Testis (tissue), 3 donors: ENCODE measurements around the gene PXK. TPM values are rescaled to one million over a fixed set of nuclear protein-coding genes. Genes with fewer than 3 reads are reported as not detected.

ENCODE experiments used
- DNase-seq: peaks from one replicate; pipeline ENCODE4 v3.0.0-alpha.2; 2019
- H3K27ac ChIP-seq, 2 donors: fragments of 200-600 bp; sonication (generic); one replicate each; pipeline ENCODE4 v1.5.1; 2019
- H3K27me3 ChIP-seq: fragments of 200-600 bp; sonication (generic); one replicate; pipeline ENCODE4 v1.5.1; 2019
- H3K36me3 ChIP-seq: fragments of 200-600 bp; sonication (generic); one replicate; pipeline ENCODE4 v1.5.1; 2017; ENCODE audit warnings: low read depth; ENCODE audit errors: missing control alignments
- H3K4me1 ChIP-seq: fragments of 200-600 bp; sonication (generic); one replicate; pipeline ENCODE4 v1.5.1; 2019
- H3K4me3 ChIP-seq, 2 donors: fragments of 200-600 bp; sonication (generic); one replicate each; pipeline ENCODE4 v1.5.1; 2017 to 2019
- H3K9me3 ChIP-seq: fragments of 200-600 bp; sonication (generic); one replicate; pipeline ENCODE4 v1.5.1; 2017
- POLR2A ChIP-seq: fragments of 450-650 bp; IDR thresholded peaks from one replicate; pipeline ENCODE4 v1.6.1; 2017; ENCODE audit warnings: antibody characterized with exemption, mild to moderate bottlenecking, moderate library complexity
- WGBS, 2 donors: methylation state at CpG; one replicate each; pipeline ENCODE4 v1.1.5; 2018; 5-methylcytosine and 5-hydroxymethylcytosine counted together
- intact Hi-C: fragments of 100-400 bp; cut with DNase I; formaldehyde crosslinking; loops from one replicate; pipeline ENCODE4 v1.15.1; 2023; ENCODE audit warnings: low total_unique reads
- polyA plus RNA-seq: library from polyadenylated mRNA; stranded (reverse); fragments of 350-450 nt; fragmentation: Illumina TruSeq; extraction: RNeasy Lipid Tissue Mini Kit (QIAGEN cat#74804); gene quantifications from one replicate; pipeline ENCODE4 v1.2.3, GENCODE V29; 2014; ENCODE audit warnings: low read depth, low replicate concordance; ENCODE audit not compliant: insufficient read depth
- total RNA-seq, 2 donors: library from RNA; depleted of rRNA; stranded (reverse); fragments of >200 nt; gene quantifications; one replicate each; pipeline ENCODE4 v1.2.3, GENCODE V29; 2016
- TF ChIP-seq, protein P1 (sequence below), 3 experiments: fragments of 450-650 bp in 2 of 3; fragments of 200-600 bp in 1 of 3; sonication (generic) in 1 of 3; IDR thresholded peaks; one replicate each; pipeline ENCODE4 v1.5.1; 2016 to 2019; ENCODE audit warnings: antibody characterized with exemption in 3 of 3, mild to moderate bottlenecking in 2 of 3, moderate library complexity in 1 of 3

Gene PXK
- total and polyA plus RNA-seq, 3 donors from 2014 or later, result 28.8 to 31.3 (median 29.3) TPM

DNA sequence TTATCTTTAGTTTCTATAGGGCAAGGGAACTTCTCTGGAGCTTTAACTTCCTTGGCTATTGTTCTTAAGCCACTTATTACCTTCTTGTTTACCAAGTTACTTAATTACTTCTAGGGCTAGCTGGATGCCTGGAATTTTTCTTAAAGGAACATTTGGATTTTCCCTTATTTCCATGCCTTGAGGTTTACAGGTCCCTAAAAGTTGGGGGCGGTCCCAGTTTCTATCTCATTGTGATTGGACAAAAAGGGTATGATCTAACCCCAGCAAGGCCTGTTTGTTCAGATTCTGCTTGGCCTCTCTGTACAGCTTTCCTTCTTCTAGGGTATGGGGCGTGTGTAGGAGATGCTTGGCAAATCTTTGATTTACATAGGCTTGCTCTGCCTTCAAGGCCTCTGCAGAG is 83.5 kb downstream of the PXK start:
- Histone ChIP-seq H3K27ac (no peak overlapping the region), H3K9me3 (no peaks in the 10 kb centered on the region), H3K4me3 (no peak overlapping the region), H3K27me3 (no peaks in the 10 kb centered on the region), H3K4me1 (peaks cover 9% of the 10 kb centered on the region), H3K36me3 (no peaks in the 10 kb centered on the region)
- DNase-seq, result no peak
- no peak for TF ChIP-seq POLR2A
- TF ChIP-seq, protein P1, sequence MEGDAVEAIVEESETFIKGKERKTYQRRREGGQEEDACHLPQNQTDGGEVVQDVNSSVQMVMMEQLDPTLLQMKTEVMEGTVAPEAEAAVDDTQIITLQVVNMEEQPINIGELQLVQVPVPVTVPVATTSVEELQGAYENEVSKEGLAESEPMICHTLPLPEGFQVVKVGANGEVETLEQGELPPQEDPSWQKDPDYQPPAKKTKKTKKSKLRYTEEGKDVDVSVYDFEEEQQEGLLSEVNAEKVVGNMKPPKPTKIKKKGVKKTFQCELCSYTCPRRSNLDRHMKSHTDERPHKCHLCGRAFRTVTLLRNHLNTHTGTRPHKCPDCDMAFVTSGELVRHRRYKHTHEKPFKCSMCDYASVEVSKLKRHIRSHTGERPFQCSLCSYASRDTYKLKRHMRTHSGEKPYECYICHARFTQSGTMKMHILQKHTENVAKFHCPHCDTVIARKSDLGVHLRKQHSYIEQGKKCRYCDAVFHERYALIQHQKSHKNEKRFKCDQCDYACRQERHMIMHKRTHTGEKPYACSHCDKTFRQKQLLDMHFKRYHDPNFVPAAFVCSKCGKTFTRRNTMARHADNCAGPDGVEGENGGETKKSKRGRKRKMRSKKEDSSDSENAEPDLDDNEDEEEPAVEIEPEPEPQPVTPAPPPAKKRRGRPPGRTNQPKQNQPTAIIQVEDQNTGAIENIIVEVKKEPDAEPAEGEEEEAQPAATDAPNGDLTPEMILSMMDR (IDR thresholded peaks at IDR 0.05), result no peak
- WGBS, 2 donors, result 93 to 100% methylated on average over 2 of the region's 2 CpGs
- intact Hi-C loops, result loop anchor here (10.0 kb wide), 1 partner anchor 91 kb away; no protein-coding TSS in a partner anchor

DNA sequence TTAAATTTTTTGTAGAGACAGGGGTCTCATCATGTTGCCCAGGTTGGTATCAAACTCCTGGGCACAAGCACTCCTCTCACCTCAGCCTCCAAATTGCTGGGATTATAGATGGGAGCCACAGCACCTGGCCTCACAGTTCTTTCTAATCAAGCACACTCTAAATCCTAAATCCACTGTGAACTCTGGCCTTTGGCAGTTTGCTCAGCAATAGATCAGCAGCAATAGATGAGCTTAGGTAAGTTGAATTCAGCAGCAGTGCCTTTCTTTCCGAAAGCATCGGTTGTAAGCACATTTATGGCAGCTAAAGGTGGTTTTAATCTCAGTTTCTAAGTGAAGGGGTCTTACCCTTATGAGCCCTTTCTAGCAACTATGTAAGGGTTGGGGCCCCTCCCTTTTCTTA is 84.4 kb downstream of the PXK start:
- intact Hi-C loops, result loop anchor here (10.0 kb wide), 1 partner anchor 92 kb away; no protein-coding TSS in a partner anchor
- no peak overlapping the region for H3K27ac ChIP-seq
- DNase-seq, result no peak
- no peaks in the 10 kb centered on the region for H3K27me3 ChIP-seq
- 82 to 96% methylated on average over 2 of the region's 2 CpGs for WGBS, 2 donors
- no peak overlapping the region for H3K4me3 ChIP-seq
- no peaks in the 10 kb centered on the region for H3K36me3 ChIP-seq
- H3K4me1 ChIP-seq, result peaks cover 9% of the 10 kb centered on the region
- TF ChIP-seq, protein P1 (IDR thresholded peaks at IDR 0.05), result no peak
- TF ChIP-seq POLR2A, result no peak
- H3K9me3 ChIP-seq, result no peaks in the 10 kb centered on the region

DNA sequence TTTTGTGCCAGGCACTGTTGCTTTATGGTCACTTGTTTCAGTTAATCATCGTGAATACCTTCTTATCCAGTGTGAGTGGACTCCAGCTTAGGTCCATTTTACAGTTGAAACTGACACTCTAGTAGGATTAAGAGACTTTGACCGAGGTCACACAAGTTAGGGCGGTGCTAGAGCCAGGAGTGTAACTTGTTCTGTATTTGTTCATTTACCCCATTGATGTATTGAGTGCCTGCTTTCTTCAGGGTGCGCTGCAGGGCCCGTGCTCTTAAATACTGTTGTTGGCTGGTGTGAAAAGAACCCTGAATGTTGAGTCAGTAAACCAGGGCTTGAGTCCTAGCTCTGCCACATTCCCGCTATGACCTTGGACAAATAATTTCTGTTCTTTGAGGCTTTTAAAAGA is 85.5 kb downstream of the PXK start:
- Histone ChIP-seq H3K27ac (no peak overlapping the region), H3K36me3 (no peaks in the 10 kb centered on the region), H3K4me3 (no peak overlapping the region), H3K4me1 (peaks cover 9% of the 10 kb centered on the region), H3K27me3 (no peaks in the 10 kb centered on the region), H3K9me3 (no peaks in the 10 kb centered on the region)
- intact Hi-C loops, result loop anchor here (10.0 kb wide), 1 partner anchor 93 kb away; no protein-coding TSS in a partner anchor
- TF ChIP-seq POLR2A, result no peak
- TF ChIP-seq, protein P1 (IDR thresholded peaks at IDR 0.05), result no peak
- 79 to 86% methylated on average over 6 of the region's 6 CpGs for WGBS, 2 donors
- no peak for DNase-seq

DNA sequence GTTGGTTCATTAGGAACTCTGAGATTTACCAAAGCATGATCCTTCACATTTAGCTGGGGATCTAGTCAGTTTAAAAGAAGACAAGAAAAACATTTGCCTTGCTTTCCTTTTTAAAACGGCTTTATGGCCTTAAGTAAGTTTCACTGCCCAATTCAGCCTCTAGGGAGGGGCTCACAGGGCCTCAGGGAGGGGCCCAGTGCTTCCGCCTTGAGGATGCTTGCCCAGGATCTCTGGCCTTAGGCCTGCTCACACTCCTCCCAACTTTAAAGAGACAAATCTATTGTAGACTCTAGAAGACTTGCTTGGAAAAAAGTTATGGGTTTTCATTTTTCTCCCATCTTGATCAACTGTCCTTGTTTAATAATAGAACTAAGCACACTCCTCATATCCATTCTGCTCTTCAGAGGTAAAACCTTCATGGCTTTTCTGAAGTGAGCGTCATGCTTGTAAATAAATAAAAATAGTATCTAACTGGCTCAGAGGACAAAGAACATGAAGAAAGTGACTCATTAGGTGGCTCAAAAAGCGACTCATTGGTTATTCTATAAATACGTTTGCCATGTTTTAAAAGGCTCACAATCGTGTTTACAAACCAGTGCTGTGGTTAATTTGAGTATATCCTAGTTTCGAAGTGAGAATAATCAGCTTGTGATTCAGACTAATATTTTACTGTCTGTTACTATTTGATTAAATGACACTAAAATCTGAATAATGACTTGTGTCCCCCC is 87.3 kb downstream of the PXK start:
- no peaks in the 10 kb centered on the region for H3K36me3 ChIP-seq
- no peaks in the 10 kb centered on the region for H3K27me3 ChIP-seq
- H3K27ac ChIP-seq, result peak overlapping the region in 1 of 2 donors; percentile 37
- no peaks in the 10 kb centered on the region for H3K9me3 ChIP-seq
- no peak overlapping the region for H3K4me3 ChIP-seq
- intact Hi-C loops, result loop anchor here (10.0 kb wide), 1 partner anchor 95 kb away; no protein-coding TSS in a partner anchor
- H3K4me1 ChIP-seq, result peaks cover under 1% of the 10 kb centered on the region
- TF ChIP-seq, protein P1 (IDR thresholded peaks at IDR 0.05), result no peak
- no peak for TF ChIP-seq POLR2A
- DNase-seq, result peak; percentile 51
- 71 to 72% methylated on average over 7 of the region's 7 CpGs for WGBS, 2 donors

DNA sequence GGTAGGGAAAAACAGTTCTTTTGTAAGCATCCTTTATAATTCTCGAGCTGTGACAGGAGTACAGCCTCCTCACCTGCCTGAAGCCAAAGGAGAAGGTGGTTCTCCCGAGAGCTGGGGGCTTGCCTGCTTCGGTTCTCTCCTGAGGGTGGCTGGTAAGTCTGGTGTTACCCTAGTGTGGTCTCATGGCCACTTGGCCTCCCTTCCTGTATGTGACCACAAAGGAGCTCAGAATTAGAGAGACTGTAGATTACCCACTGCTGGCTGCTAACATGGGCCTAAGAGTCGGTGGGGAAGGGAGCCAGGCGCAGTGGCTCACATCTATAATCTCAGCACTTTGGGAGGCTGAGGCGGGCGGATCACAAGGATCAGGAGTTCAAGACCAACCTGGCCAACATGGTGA is 88.3 kb downstream of the PXK start:
- DNase-seq, result no peak
- intact Hi-C loops, result no loop called here

More for the DNA sequence above, 88.3 kb downstream of the PXK start:
- 81 to 94% methylated on average over 7 of the region's 7 CpGs for WGBS, 2 donors
- Histone ChIP-seq H3K4me1 (no peaks in the 10 kb centered on the region), H3K36me3 (no peaks in the 10 kb centered on the region), H3K27me3 (no peaks in the 10 kb centered on the region), H3K4me3 (no peak overlapping the region), H3K9me3 (no peaks in the 10 kb centered on the region), H3K27ac (no peak overlapping the region)
- TF ChIP-seq, protein P1 (IDR thresholded peaks at IDR 0.05), result no peak
- no peak for TF ChIP-seq POLR2A
